DMS53 (cell line): Measurements from ENCODE around the gene PRR29.
A peak's percentile ranks its signal among the peaks of the same experiment; 100 is the strongest.
"Not testable (repeated sequence)": the region's sequence is repeated elsewhere in the genome, so short reads cannot be mapped to it uniquely, and the experiment has no call there.

Experiments
- DNase-seq: peaks from one replicate; lab custom pipeline; 2025; lab: John Stamatoyannopoulos, UW

Gene PRR29

GRCh38 chr17:63997341-63998048 is 656 bp upstream of the PRR29 start:
- DNase-seq = peak; percentile 20

GRCh38 chr17:63998721-63999679 is 849 bp downstream of the PRR29 start:
- DNase-seq = peak; percentile 17

GRCh38 chr17:63999680-64000531 is 1.8 kb downstream of the PRR29 start:
- peak; percentile 15 for DNase-seq

GRCh38 chr17:64001091-64001579 is 3.0 kb downstream of the PRR29 start:
- DNase-seq = no peak

GRCh38 chr17:64001763-64002529 is 3.8 kb downstream of the PRR29 start:
- DNase-seq = no peak

GRCh38 chr17:64002658-64003525 is 4.7 kb downstream of the PRR29 start:
- DNase-seq = no peak

GRCh38 chr17:64003526-64004121 is 5.5 kb downstream of the PRR29 start:
- no peak for DNase-seq

GRCh38 chr17:64004218-64004770 is 6.1 kb downstream of the PRR29 start:
- no peak for DNase-seq

GRCh38 chr17:64004903-64005733 is 7.0 kb downstream of the PRR29 start:
- DNase-seq = no peak

GRCh38 chr17:64005734-64006167 is 7.6 kb downstream of the PRR29 start:
- DNase-seq = peak; percentile 45

- DNase-seq = no peak
Measured at GRCh38 chr17:64006361-64007088, 8.4 kb downstream of the PRR29 start.

- not testable (repeated sequence) for DNase-seq
Measured at GRCh38 chr17:64007089-64007837, 9.1 kb downstream of the PRR29 start.

GRCh38 chr17:64007838-64008282 is 9.7 kb downstream of the PRR29 start:
- DNase-seq = no peak

- DNase-seq = no peak
Measured at GRCh38 chr17:64008346-64008745, 10.2 kb downstream of the PRR29 start.

GRCh38 chr17:64008830-64009229 is 10.7 kb downstream of the PRR29 start:
- DNase-seq = no peak

- no peak for DNase-seq
Measured at GRCh38 chr17:64009571-64010402, 11.6 kb downstream of the PRR29 start.
